ENCODE measurements around the gene PIK3R6. TPM values are rescaled to one million over a fixed set of nuclear protein-coding genes. Genes with fewer than 3 reads are reported as not detected.

The PIK3R6 gene
- total RNA-seq, 2 experiments from 2014 or later, result 0.63 to 0.71 TPM

DNA sequence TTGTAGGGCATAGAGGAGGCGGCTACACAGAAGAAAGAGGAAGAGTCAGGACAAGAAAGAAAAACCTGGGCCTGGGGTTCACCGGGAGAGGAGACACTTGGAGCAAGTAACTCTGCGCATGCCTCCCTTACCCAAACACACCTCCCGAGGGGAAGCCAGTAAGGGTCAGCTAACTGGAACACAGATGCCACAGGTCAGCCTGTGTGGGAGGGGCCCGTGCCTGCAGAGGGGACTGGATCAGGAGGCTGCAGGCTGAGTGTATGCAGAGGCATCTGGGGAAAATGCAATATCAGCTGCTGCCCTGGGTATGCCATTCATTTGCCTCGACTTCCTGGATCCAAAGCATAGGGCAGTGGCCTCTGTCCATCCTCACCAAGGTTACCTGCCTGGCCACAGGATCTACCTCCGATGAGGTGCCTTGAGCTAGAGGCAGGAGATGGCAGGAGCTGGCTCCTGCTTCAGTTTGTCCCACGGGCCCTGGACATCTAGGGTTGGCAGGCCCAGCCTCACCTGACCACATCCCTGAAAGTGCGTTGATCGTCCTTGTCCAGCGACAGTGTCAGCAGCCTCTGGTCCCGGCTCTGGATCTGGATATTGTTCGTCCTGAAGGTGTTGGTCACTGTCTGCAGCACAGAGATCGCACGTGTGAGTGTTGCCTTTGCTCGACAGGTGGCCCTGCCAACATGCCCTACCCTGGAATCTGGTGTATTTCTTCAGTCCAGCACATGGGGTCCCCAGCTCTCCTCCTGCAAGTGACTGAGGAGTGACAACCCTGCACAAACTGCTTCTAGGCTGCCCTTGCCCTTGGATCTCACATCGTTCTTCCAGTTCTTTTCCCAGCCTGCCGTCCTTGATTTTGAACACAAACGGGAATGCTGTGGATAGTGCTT is 63.7 kb downstream of the PIK3R6 start:
- CTCF ChIA-PET, result interaction anchor here (1.0 kb wide), 2 partner anchors 11 to 21 kb away, joined by 3 read pairs; no protein-coding TSS in a partner anchor
- intact Hi-C loops (cut with micrococcal nuclease), result no loop called here
- Mint-ChIP-seq H3K36me3 (peaks cover 4% of the 10 kb centered on the region), H3K4me1 (ENCODE audit: low read depth) (peaks cover 6% of the 10 kb centered on the region), H3K9me3 (peaks cover 3% of the 10 kb centered on the region), H3K27ac (no peak overlapping the region), H3K27me3 (no peaks in the 10 kb centered on the region), H3K4me3 (no peak overlapping the region)
- POLR2A ChIA-PET, result no interaction called here
- no peak for DNase-seq

DNA sequence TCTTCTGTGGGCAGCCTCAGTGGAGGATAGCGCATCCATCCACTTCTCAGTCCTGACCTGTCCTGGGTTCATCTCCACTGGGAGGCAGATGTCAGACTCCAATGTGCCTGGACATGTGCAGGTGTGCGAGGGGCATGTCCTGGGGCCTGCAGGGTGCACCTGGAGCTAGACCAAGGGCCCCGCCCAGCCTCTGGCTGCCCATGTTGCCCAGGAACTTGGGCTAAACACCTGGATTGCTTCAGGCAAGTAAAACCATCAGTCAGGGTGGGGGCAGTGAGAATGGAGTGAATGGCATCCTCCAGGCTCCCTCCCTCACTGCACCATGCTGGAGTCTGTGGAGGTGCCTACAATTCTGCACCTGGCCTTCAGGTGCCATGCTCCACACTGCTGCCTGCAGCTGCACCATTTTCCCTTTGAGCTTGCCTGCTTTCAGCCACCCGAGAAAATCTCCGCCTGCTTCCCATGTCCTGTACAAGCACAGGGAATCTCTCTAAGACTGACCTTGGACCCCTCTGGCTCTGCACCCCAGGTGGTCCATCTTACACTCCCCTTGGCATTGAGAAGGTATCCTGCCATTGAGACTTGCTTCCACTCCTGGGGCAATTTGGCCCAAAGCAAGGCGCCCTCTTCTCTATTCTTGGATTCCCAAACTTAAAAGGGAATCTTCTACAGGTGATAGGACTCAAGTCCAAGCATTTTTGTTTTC is 66.2 kb downstream of the PIK3R6 start:
- Mint-ChIP-seq H3K4me1 (ENCODE audit: low read depth) (peaks cover under 1% of the 10 kb centered on the region), H3K4me3 (no peak overlapping the region), H3K27ac (no peak overlapping the region), H3K9me3 (no peaks in the 10 kb centered on the region), H3K27me3 (no peaks in the 10 kb centered on the region), H3K36me3 (no peaks in the 10 kb centered on the region)
- DNase-seq, result no peak
- ChIA-PET CTCF (no interaction called here), POLR2A (no interaction called here)
- intact Hi-C loops (cut with micrococcal nuclease), result no loop called here

DNA sequence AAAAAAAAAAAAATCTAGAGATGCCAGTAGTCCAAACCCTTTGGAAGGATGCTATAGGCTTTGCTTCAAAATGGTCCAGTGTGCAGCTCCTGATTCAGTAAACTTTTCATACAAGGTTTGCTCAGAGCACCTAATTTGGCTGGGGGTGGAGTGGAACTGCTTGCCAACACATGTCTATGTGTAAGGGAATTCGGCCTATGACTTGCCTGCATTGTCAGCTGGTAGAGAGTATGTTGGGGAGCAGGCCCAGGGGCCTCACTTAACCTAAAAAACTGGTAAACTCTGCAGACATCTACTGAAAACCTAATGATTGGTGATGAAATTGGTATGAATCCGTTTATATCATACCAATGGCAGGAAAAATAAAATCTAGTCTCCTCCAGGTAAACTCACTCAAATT is 66.8 kb downstream of the PIK3R6 start:
- no peaks in the 10 kb centered on the region for H3K9me3 Mint-ChIP-seq
- no peak for DNase-seq
- no peaks in the 10 kb centered on the region for H3K27me3 Mint-ChIP-seq
- no peak overlapping the region for H3K27ac Mint-ChIP-seq
- intact Hi-C loops (cut with micrococcal nuclease), result no loop called here
- no peak overlapping the region for H3K4me3 Mint-ChIP-seq
- no peaks in the 10 kb centered on the region for H3K36me3 Mint-ChIP-seq
- CTCF ChIA-PET, result no interaction called here
- H3K4me1 Mint-ChIP-seq (ENCODE audit: low read depth), result no peaks in the 10 kb centered on the region
- POLR2A ChIA-PET, result no interaction called here

DNA sequence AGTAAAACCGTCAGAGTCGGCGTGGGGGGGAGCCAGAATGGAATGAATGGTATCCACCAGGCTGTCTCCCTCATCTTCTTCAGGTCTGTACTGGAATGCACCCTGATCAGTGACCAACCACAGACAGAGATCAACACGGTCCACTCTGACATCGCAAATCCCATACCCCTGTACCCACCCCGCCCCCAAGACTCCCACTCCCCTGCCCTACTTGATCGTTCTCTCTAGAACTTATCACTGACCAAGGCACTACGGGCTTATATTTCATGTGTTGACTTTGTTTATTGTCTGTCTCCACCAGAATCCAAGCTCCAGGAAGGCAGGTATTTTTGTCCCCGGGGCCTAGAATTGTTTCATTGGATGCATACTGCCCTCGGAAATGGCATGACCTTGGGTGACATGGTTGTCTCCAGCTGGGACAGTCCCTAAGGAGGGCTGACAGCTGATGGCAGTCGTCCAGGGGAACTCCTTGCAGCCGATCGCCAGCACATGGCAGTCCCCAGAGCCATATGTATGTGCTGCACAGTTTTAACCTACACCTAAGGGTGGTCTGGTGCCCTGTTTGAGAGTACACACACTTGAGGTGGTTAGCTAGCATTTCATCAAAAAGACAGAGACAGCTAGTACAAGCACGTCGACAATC is 67.8 kb downstream of the PIK3R6 start:
- no peak overlapping the region for H3K4me3 Mint-ChIP-seq

DNA sequence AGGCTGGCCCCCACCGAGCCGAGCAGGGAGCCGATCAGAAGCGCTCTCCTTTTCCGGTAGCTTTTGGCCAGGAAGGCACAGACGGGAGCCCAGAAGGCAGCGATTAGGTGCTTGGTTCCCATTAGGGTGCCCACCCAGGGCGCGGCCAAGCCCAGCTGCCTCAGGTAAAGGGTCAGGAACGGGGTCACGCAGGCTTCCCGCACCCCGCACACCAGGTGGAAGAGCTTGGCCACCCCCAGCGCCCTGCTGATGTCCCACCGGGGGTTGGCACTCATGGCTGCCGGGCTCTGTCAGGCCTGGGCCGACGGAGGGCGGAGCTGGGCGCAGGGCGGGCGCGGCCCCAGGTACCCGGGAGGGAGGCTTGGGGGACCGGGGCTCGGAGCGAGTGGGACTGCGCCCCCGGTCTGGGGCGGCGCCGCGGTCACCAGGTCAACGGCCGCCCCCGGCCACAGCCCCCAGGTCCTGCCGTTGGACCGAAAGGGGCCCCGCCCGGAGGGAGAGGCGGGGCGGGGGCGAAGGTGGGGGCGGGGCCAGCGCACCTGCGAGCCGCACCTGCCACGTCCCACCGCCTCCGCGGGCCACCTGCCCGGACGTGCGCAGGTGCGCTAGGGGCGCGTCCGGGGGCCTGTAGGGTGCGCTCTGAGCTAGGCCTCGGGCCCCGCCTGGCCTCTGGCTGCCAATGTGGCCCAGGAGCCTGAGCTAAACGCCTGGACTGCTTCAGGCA is 68.5 kb downstream of the PIK3R6 start, which contains the start of gene MFSD6L:
Gene MFSD6L (minus strand): TSS at position 520 of the 724 bp plus-strand sequence. CDS start 245 bp downstream, at position 275.
- Mint-ChIP-seq H3K27me3 (no peaks in the 10 kb centered on the region), H3K9me3 (no peaks in the 10 kb centered on the region), H3K4me3 (no peak within 1 kb of the TSS), H3K27ac (no peak within 1 kb of the TSS), H3K4me1 (ENCODE audit: low read depth) (no peaks in the 10 kb centered on the region), H3K36me3 (no peaks in the 10 kb centered on the region)
- intact Hi-C loops (cut with micrococcal nuclease), result no loop called here
- CTCF ChIA-PET, result interaction anchor here (1.0 to 1.4 kb wide), 2 partner anchors 13 to 97 kb away, joined by 4 read pairs; no protein-coding TSS in a partner anchor
- POLR2A ChIA-PET, result no interaction called here
- no peak for DNase-seq

More for the DNA sequence above, 67.8 kb downstream of the PIK3R6 start:
- DNase-seq, result no peak
- CTCF ChIA-PET, result interaction anchor here (1.0 to 1.4 kb wide), 2 partner anchors 14 to 96 kb away, joined by 4 read pairs; no protein-coding TSS in a partner anchor
- H3K4me1 Mint-ChIP-seq (ENCODE audit: low read depth), result no peaks in the 10 kb centered on the region
- intact Hi-C loops (cut with micrococcal nuclease), result no loop called here
- H3K9me3 Mint-ChIP-seq, result no peaks in the 10 kb centered on the region
- no peak overlapping the region for H3K27ac Mint-ChIP-seq
- H3K27me3 Mint-ChIP-seq, result no peaks in the 10 kb centered on the region
- POLR2A ChIA-PET, result no interaction called here
- H3K36me3 Mint-ChIP-seq, result no peaks in the 10 kb centered on the region

DNA sequence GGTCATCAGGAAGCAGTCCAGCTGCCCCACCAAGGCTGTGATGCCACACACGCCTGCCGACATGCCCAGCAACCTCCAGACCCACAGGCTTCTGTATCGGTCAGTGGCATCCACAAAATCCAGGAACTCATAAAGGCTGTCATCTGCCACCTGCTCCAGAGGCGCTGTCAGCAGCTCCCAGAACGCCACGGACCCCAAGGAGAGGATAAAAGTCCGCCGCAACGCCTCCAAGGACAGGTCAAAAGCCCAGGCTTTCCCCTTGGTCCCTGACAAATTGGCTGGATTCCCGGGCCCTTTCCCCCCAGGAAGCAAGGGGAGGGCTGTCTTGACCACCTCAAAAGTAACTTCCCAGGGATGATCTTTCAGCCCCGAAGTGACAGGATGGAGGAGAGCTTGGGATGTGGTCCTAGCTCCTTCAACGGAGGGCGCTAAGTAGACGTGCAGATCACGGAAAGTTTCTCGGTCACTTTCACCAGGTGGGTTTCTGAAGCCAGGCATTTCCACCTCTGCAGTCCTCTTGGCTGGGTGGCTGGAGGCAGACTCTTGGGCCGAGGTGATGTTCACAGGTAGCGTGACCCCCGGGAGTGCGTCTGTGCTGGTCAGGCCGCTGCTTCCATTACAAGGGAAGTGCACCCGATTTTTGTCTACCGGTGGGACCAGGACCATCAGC is 69.2 kb downstream of the PIK3R6 start:
- no peaks in the 10 kb centered on the region for H3K9me3 Mint-ChIP-seq

DNA sequence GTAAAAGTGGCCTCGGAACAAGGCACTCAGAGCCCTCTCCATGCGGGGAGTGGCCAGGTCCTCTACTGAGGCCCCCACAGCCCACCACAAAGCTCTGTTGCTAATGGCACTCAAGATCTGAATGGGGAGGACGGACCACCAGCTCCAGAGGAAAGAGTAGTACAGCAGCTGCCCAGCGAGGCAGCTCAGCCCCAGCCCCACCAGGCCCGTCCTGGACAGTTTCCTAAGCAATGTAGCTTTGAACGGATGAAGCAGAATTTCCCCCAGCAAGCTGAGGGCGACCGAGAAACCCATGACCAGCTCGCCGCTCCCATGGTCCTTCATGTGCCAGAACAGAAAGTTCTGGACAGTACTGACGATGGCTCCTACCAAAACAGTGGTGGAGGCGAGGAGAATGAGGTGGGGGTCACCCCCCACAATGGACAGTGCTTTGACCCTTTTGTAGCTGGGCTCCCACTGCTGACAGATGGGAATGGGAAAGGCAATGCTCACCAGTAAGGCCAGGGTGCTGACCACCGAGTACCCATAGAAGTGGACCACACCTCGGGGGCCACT is 69.8 kb downstream of the PIK3R6 start:
- Mint-ChIP-seq H3K27me3 (no peaks in the 10 kb centered on the region), H3K27ac (no peak overlapping the region), H3K9me3 (no peaks in the 10 kb centered on the region), H3K4me3 (no peak overlapping the region), H3K36me3 (no peaks in the 10 kb centered on the region), H3K4me1 (ENCODE audit: low read depth) (no peaks in the 10 kb centered on the region)
- ChIA-PET CTCF (interaction anchor here (0.9 to 1.0 kb wide), 2 partner anchors 12 to 201 kb away, joined by 3 to 4 read pairs; no protein-coding TSS in a partner anchor), POLR2A (no interaction called here)
- DNase-seq, result no peak
- intact Hi-C loops (cut with micrococcal nuclease), result no loop called here

More for the DNA sequence above, 69.2 kb downstream of the PIK3R6 start:
- intact Hi-C loops (cut with micrococcal nuclease), result no loop called here
- Mint-ChIP-seq H3K4me3 (no peak overlapping the region), H3K4me1 (ENCODE audit: low read depth) (no peaks in the 10 kb centered on the region), H3K27ac (no peak overlapping the region), H3K27me3 (no peaks in the 10 kb centered on the region), H3K36me3 (no peaks in the 10 kb centered on the region)
- ChIA-PET CTCF (interaction anchor here (0.9 to 1.0 kb wide), 2 partner anchors 13 to 200 kb away, joined by 3 to 4 read pairs; no protein-coding TSS in a partner anchor), POLR2A (no interaction called here)
- no peak for DNase-seq

DNA sequence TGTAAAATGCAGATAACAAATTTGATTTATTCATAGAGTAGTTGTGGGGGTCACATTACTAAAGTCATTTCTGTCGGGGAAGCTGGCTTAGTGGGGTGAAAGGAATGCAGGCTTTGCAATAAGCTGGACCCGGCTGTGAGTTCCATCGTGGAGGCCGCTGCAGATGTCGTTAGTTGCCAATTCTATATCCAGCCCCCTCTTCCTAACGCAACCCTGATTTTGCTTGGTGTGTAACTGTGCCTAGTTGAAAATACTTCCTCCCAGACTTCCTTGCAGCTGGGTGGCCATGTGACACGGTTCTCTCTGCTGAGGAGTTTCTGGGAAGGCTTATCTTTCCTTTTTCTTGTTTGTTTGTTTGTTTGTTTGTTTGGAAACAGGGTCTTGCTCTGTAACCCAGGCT is 72.8 kb downstream of the PIK3R6 start:
- CTCF ChIA-PET, result interaction anchor here (0.6 to 1.7 kb wide), 3 partner anchors 9 to 527 kb away, joined by 3 to 8 read pairs (median 4); no protein-coding TSS in a partner anchor
- POLR2A ChIA-PET, result no interaction called here
- intact Hi-C loops (cut with micrococcal nuclease), result no loop called here
- Mint-ChIP-seq H3K27me3 (peaks cover 2% of the 10 kb centered on the region), H3K36me3 (no peaks in the 10 kb centered on the region), H3K27ac (no peak overlapping the region), H3K4me3 (no peak overlapping the region), H3K4me1 (ENCODE audit: low read depth) (no peaks in the 10 kb centered on the region), H3K9me3 (peaks cover 9% of the 10 kb centered on the region)
- no peak for DNase-seq

DNA sequence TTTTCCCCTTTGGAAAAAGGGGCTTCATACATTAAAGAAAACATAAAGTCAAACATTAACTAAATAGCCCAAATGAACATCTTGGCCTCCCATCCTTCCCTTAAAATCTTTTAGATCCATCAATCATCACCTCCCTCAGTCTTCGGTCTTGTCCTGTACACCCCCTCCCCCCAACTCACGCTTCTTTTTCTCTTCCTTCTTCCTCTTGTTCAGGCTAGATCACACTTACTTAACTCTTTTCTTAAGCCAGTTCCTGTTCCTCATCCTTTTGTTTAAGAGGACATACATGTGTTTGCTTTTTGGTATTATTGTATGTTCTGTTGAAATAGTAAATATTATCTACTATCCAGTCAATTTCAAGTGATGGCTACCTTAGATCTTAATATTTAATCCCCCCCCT is 73.8 kb downstream of the PIK3R6 start:
- Mint-ChIP-seq H3K4me3 (no peak overlapping the region), H3K9me3 (peaks cover 9% of the 10 kb centered on the region), H3K27me3 (peaks cover 2% of the 10 kb centered on the region), H3K4me1 (ENCODE audit: low read depth) (no peaks in the 10 kb centered on the region), H3K36me3 (no peaks in the 10 kb centered on the region), H3K27ac (no peak overlapping the region)
- ChIA-PET POLR2A (no interaction called here), CTCF (interaction anchor here (1.7 kb wide), 1 partner anchor 8 kb away, joined by 8 read pairs; no protein-coding TSS in a partner anchor)
- intact Hi-C loops (cut with micrococcal nuclease), result no loop called here
- DNase-seq, result no peak

DNA sequence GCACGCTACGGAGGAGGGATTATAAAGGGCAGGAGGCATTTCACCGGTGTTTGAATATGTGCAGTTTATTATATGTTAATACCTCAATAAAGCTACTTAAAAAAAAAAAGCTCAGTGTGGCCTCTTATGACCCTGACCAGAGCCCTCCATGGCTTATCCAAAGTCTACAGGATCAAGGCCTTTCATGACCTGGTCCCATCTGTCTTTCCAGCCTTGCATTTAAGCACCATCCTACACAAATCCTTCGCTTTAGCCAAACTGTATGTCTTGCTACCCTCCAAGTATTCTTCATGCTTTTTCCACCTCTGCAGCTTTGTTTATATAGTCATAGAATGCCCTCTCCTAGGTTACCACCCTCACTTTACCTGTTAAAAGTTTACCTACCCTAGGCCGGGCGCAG is 74.8 kb downstream of the PIK3R6 start:
- intact Hi-C loops (cut with micrococcal nuclease), result no loop called here
- Mint-ChIP-seq H3K27me3 (peaks cover 2% of the 10 kb centered on the region), H3K4me3 (no peak overlapping the region), H3K4me1 (ENCODE audit: low read depth) (no peaks in the 10 kb centered on the region), H3K36me3 (no peaks in the 10 kb centered on the region), H3K27ac (no peak overlapping the region), H3K9me3 (peaks cover 9% of the 10 kb centered on the region)
- DNase-seq, result no peak
- ChIA-PET CTCF (interaction anchor here (1.0 to 1.2 kb wide), 2 partner anchors 11 to 205 kb away, joined by 3 to 5 read pairs; no protein-coding TSS in a partner anchor), POLR2A (no interaction called here)

DNA sequence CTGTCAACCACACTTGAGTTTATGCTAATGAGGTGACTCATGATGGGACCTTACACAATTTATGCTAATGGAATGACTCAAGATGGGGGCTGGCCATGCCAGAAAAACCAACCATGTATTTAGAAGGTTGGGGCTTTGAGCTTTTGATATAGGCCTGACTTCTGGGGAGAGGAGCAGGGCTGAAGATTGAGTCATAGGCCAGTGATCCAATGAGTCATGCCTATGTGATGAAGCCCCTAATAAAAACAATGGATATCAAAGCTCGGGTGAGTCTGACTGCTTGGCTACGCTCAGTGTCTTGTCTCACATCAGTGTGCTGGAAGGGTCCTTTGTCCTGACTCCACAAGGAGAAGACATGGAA is 75.6 kb downstream of the PIK3R6 start:
- ChIA-PET CTCF (interaction anchor here (1.0 to 1.2 kb wide), 2 partner anchors 11 to 206 kb away, joined by 3 to 5 read pairs; no protein-coding TSS in a partner anchor), POLR2A (no interaction called here)
- H3K27me3 Mint-ChIP-seq, result peaks cover 2% of the 10 kb centered on the region
- no peaks in the 10 kb centered on the region for H3K4me1 Mint-ChIP-seq (ENCODE audit: low read depth)
- intact Hi-C loops (cut with micrococcal nuclease), result no loop called here
- no peak for DNase-seq
- no peak overlapping the region for H3K27ac Mint-ChIP-seq
- peaks cover 9% of the 10 kb centered on the region for H3K9me3 Mint-ChIP-seq
- no peak overlapping the region for H3K4me3 Mint-ChIP-seq
- no peaks in the 10 kb centered on the region for H3K36me3 Mint-ChIP-seq

Data from activated CD4-positive, alpha-beta memory T cell treated with anti-CD3 and anti-CD28 coated beads for 36 hours (primary cell).